Chondrocyte (in vitro differentiated cells): ENCODE data around the gene TARS2. TPM values are rescaled to one million over a fixed set of nuclear protein-coding genes. Genes with fewer than 3 reads are reported as not detected.
A peak's percentile ranks its signal among the peaks of the same experiment; 100 is the strongest.

Source experiments
- DNase-seq: peaks from one replicate; pipeline ENCODE4 v3.0.0; 2021; ENCODE audit warnings: mixed read lengths, low spot score
- H3K27ac Mint-ChIP-seq: one replicate; pipeline ENCODE4 v1.8.0; 2021; ENCODE audit warnings: mild to moderate bottlenecking, moderate library complexity, mixed read lengths; ENCODE audit not compliant: unreplicated experiment
- H3K27me3 Mint-ChIP-seq: 2 replicates; pipeline ENCODE4 v1.8.0; 2021; ENCODE audit warnings: low read depth, mixed read lengths
- H3K36me3 Mint-ChIP-seq: 2 replicates; pipeline ENCODE4 v1.8.0; 2021; ENCODE audit warnings: low read depth, mixed read lengths
- H3K4me1 Mint-ChIP-seq: 2 replicates; pipeline ENCODE4 v1.8.0; 2021; ENCODE audit warnings: low read depth, mild to moderate bottlenecking, mixed read lengths
- H3K4me3 Mint-ChIP-seq: one replicate; pipeline ENCODE4 v1.8.0; 2021; ENCODE audit warnings: mild to moderate bottlenecking, moderate library complexity, mixed read lengths; ENCODE audit not compliant: unreplicated experiment
- H3K9me3 Mint-ChIP-seq: 2 replicates; pipeline ENCODE4 v1.8.0; 2021; ENCODE audit warnings: low read depth, mixed read lengths
- microRNA-seq: library from miRNA; unstranded; fragments of <30 nt; microRNA quantifications from one replicate; pipeline ENCODE4 v1.2.0, GENCODE V29; 2020; ENCODE audit warnings: borderline number of aligned reads
- total RNA-seq: library from RNA; stranded (reverse); gene quantifications from 3 replicates; pipeline ENCODE4 v1.2.1, GENCODE V29; 2021
- TF ChIP-seq, protein P1 (sequence below): fragments of 200-600 bp; sonication (generic); IDR thresholded peaks from 2 replicates; pipeline ENCODE4 v1.5.0; 2021; ENCODE audit warnings: antibody characterized with exemption, mild to moderate bottlenecking, moderate library complexity

Gene TARS2
- total RNA-seq, 1 donor from 2014 or later = 13.6 TPM

DNA sequence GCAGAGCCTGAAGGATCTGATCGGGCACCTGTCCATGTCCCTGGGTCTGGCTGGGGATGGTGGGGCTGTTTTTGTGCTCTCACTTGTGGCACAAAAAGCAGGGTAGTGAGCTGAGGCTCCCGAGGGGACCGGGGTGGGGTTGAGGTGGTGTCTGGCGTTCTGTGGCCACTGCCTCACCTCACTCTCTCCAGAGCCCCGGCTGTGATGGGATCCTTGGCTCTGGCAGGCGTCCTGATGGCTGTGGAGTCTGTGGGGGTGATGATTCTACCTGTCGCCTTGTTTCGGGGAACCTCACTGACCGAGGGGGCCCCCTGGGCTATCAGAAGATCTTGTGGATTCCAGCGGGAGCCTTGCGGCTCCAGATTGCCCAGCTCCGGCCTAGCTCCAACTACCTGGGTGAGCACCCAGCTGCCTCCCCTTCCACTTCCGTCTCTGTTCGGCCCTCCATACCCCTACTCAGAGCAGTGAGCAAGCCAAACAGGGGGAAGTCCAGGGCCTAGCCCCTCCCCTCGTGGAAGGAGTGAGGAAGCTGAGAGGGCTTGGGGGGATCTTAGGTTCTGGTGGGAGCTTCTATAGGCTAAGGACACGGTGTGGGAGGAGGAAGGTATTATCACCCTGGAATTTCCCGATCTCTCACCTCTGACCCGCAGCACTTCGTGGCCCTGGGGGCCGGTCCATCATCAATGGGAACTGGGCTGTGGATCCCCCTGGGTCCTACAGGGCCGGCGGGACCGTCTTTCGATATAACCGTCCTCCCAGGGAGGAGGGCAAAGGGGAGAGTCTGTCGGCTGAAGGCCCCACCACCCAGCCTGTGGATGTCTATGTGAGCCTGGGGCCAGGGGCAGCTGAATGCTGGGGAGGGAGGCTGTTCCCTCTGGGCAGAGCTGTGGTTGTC, 69.0 kb downstream of the TARS2 start:
- peaks cover 31% of the 10 kb centered on the region for H3K4me1 Mint-ChIP-seq
- no peaks in the 10 kb centered on the region for H3K9me3 Mint-ChIP-seq
- no peaks in the 10 kb centered on the region for H3K36me3 Mint-ChIP-seq
- DNase-seq = peak; percentile 69
- no peaks in the 10 kb centered on the region for H3K27me3 Mint-ChIP-seq
- TF ChIP-seq, protein P1, sequence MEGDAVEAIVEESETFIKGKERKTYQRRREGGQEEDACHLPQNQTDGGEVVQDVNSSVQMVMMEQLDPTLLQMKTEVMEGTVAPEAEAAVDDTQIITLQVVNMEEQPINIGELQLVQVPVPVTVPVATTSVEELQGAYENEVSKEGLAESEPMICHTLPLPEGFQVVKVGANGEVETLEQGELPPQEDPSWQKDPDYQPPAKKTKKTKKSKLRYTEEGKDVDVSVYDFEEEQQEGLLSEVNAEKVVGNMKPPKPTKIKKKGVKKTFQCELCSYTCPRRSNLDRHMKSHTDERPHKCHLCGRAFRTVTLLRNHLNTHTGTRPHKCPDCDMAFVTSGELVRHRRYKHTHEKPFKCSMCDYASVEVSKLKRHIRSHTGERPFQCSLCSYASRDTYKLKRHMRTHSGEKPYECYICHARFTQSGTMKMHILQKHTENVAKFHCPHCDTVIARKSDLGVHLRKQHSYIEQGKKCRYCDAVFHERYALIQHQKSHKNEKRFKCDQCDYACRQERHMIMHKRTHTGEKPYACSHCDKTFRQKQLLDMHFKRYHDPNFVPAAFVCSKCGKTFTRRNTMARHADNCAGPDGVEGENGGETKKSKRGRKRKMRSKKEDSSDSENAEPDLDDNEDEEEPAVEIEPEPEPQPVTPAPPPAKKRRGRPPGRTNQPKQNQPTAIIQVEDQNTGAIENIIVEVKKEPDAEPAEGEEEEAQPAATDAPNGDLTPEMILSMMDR = no peak
- no peak overlapping the region for H3K4me3 Mint-ChIP-seq
- no peak overlapping the region for H3K27ac Mint-ChIP-seq

DNA sequence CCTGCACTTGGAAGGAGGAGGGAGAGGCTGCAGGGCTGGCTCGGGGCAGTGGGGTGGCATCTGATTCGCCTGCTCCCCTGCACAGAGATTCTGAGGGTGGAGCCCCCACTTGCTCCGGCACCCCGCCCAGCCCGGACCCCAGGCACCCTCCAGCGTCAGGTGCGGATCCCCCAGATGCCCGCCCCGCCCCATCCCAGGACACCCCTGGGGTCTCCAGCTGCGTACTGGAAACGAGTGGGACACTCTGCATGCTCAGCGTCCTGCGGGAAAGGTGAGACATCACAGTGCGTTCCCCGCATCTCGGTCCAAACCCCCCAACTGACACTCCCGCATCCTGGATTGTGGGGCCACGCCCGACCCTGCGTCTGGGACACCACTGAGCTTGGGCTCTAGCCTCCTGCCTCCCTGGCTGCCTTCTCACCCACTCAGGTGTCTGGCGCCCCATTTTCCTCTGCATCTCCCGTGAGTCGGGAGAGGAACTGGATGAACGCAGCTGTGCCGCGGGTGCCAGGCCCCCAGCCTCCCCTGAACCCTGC, 69.9 kb downstream of the TARS2 start:
- H3K4me3 Mint-ChIP-seq = no peak overlapping the region
- H3K27ac Mint-ChIP-seq = no peak overlapping the region
- no peaks in the 10 kb centered on the region for H3K9me3 Mint-ChIP-seq
- DNase-seq = no peak
- peaks cover 31% of the 10 kb centered on the region for H3K4me1 Mint-ChIP-seq
- no peaks in the 10 kb centered on the region for H3K27me3 Mint-ChIP-seq
- no peaks in the 10 kb centered on the region for H3K36me3 Mint-ChIP-seq
- TF ChIP-seq, protein P1 = no peak

Small RNAs within 50 kb of the gene (microRNA-seq; reads per million reads assigned to microRNA genes)
- gene MIR4257 = not detected
- gene MIR6878 = not detected

Other genes starting within 250 kb of the TARS2 start
- gene CA14, start 229.6 kb upstream of the TARS2 start, total RNA-seq = not detected in 3 replicates
- 83.0 to 99.5 TPM (median 89.7 TPM) in 3 replicates for gene APH1A, start 218.4 kb upstream of the TARS2 start, total RNA-seq
- gene C1orf54, start 214.6 kb upstream of the TARS2 start, total RNA-seq = 29.0 to 31.9 TPM (median 31.0 TPM) in 3 replicates
- gene CIART, start 204.9 kb upstream of the TARS2 start, total RNA-seq = 3.1 to 3.9 TPM (median 3.1 TPM) in 3 replicates
- 56.4 to 68.3 TPM (median 58.5 TPM) in 3 replicates for gene MRPS21, start 193.6 kb upstream of the TARS2 start, total RNA-seq
- 36.5 to 52.1 TPM (median 39.6 TPM) in 3 replicates for gene PRPF3, start 165.9 kb upstream of the TARS2 start, total RNA-seq
- 22.2 to 27.0 TPM (median 22.2 TPM) in 3 replicates for gene RPRD2, start 123.3 kb upstream of the TARS2 start, total RNA-seq
- gene ECM1, start 20.7 kb downstream of the TARS2 start, total RNA-seq = 3.6 to 9.1 TPM (median 8.2 TPM) in 3 replicates
- gene FALEC, start 28.3 kb downstream of the TARS2 start, total RNA-seq = 1.2 TPM in 1 of 3 replicates, not detected in the others
- gene ADAMTSL4, start 62.0 kb downstream of the TARS2 start, total RNA-seq = 3.6 to 5.7 TPM (median 5.1 TPM) in 3 replicates
- gene MCL1, start 92.2 kb downstream of the TARS2 start, total RNA-seq = 211 to 264 TPM (median 255 TPM) in 3 replicates
- 85.5 to 125 TPM (median 85.7 TPM) in 3 replicates for gene ENSA, start 142.2 kb downstream of the TARS2 start, total RNA-seq
- gene GOLPH3L, start 209.7 kb downstream of the TARS2 start, total RNA-seq = 17.1 to 23.2 TPM (median 17.7 TPM) in 3 replicates
- gene HORMAD1, start 233.5 kb downstream of the TARS2 start, total RNA-seq = not detected in 3 replicates